Stomach (tissue), 4 donors: ENCODE measurements around the gene PSMD8.

Experiments used
- POLR2A ChIP-seq, 4 donors: fragments of 450-650 bp; IDR thresholded peaks; one replicate each; pipeline ENCODE4 v1.6.1; 2016; ENCODE audit warnings: antibody characterized with exemption in 4 of 4, control low read depth in 2 of 4, mild to moderate bottlenecking in 1 of 4, moderate library complexity in 1 of 4
- POLR2AphosphoS5 ChIP-seq, 3 donors: sonication (generic); formaldehyde crosslinking; IDR thresholded peaks; one replicate each; pipeline ENCODE4 v1.6.1; 2016; ENCODE audit warnings: antibody characterized with exemption in 3 of 3
- TF ChIP-seq, protein P1 (sequence below), 7 experiments: fragments of 450-650 bp in 4 of 7; fragments of 200-600 bp in 3 of 7; sonication (generic) in 3 of 7; IDR thresholded peaks; one replicate each; pipeline ENCODE4 v1.5.1; 2016 to 2019; ENCODE audit warnings: antibody characterized with exemption in 7 of 7, control low read depth in 2 of 7, mild to moderate bottlenecking in 1 of 7

DNA sequence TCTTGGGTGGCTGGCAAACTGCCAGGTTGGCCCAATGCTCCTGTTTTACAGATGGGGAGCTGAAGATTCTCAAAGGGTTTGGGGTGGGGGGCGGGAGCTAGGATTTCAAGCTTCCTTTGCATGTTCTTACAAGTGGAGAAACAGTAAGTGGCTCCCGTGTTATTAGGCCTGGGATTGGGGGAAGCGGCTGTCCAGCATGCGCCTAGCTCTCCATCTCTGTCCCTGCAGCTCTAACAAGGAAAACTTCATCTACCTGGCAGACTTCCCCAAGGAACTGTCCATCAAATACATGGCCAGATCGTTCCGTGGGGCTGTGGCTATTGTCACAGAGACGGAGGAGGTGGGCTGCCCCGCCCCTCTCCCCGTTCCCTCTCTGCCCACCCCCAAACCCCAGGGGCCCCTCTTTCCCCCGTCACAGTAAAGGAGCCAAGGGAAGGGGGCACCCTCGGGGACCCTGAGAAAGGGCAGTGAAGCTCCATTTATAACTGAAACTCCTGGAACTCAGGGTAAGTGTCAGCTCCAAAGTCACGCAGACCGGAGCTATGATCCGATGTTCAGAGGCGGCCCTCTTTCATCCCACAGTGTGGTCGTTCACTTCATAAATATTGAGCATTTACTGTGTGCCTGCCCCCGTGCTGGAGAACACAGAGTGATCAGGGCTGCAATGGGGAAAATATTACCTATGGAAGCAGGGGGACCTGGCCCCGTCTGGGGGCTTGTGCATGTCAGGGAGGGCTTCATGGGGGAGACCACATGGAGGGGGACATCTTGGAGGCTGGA lies 14.9 kb upstream of the PSMD8 start:
- TF ChIP-seq, protein P1, sequence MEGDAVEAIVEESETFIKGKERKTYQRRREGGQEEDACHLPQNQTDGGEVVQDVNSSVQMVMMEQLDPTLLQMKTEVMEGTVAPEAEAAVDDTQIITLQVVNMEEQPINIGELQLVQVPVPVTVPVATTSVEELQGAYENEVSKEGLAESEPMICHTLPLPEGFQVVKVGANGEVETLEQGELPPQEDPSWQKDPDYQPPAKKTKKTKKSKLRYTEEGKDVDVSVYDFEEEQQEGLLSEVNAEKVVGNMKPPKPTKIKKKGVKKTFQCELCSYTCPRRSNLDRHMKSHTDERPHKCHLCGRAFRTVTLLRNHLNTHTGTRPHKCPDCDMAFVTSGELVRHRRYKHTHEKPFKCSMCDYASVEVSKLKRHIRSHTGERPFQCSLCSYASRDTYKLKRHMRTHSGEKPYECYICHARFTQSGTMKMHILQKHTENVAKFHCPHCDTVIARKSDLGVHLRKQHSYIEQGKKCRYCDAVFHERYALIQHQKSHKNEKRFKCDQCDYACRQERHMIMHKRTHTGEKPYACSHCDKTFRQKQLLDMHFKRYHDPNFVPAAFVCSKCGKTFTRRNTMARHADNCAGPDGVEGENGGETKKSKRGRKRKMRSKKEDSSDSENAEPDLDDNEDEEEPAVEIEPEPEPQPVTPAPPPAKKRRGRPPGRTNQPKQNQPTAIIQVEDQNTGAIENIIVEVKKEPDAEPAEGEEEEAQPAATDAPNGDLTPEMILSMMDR (IDR thresholded peaks at IDR 0.05) = no peak
- TF ChIP-seq POLR2A (IDR thresholded peaks at IDR 0.05) (no peak), POLR2AphosphoS5 (IDR thresholded peaks at IDR 0.05) (no peak)
